Small intestine (tissue), 16 donors: ENCODE measurements around the gene TAP2. TPM values are rescaled to one million over a fixed set of nuclear protein-coding genes. Genes with fewer than 3 reads are reported as not detected.
A peak's percentile ranks its signal among the peaks of the same experiment; 100 is the strongest.
"Not testable (repeated sequence)": the region's sequence is repeated elsewhere in the genome, so short reads cannot be mapped to it uniquely, and the experiment has no call there.

ENCODE experiments used
- DNase-seq, 2 donors: peaks; one replicate each; pipeline versions ENCODE4 v3.0.0 to v3.0.0-alpha.2; 2013
- FAIRE-seq: peaks from 2 replicates; lab custom pipeline; 2012; peaks lifted over from hg19 to GRCh38; lab: Jason Lieb, UNC
- H3K27ac ChIP-seq, 3 donors: one replicate each; pipeline ENCODE4 v1.5.1; 2013; ENCODE audit warnings: low read length in 2 of 3, mild to moderate bottlenecking in 2 of 3, control low read depth in 1 of 3, inconsistent platforms in 1 of 3, low read depth in 1 of 3, moderate library complexity in 1 of 3
- H3K27me3 ChIP-seq, 3 donors: one replicate each; pipeline ENCODE4 v1.6.1; 2013; ENCODE audit warnings: low read length in 3 of 3, inconsistent platforms in 1 of 3; ENCODE audit not compliant: control insufficient read depth in 3 of 3, insufficient read depth in 3 of 3
- H3K36me3 ChIP-seq, 3 donors: one replicate each; pipeline ENCODE4 v1.6.1; 2013; ENCODE audit warnings: low read length in 3 of 3, inconsistent platforms in 1 of 3, low read depth in 1 of 3, mild to moderate bottlenecking in 1 of 3, moderate library complexity in 1 of 3; ENCODE audit not compliant: control insufficient read depth in 3 of 3, insufficient read depth in 2 of 3
- H3K4me1 ChIP-seq, 3 donors: one replicate each; pipeline ENCODE4 v1.6.1; 2013; ENCODE audit warnings: low read length in 2 of 3, inconsistent platforms in 1 of 3, low read depth in 1 of 3, mild to moderate bottlenecking in 1 of 3, moderate library complexity in 1 of 3; ENCODE audit not compliant: control insufficient read depth in 3 of 3, insufficient read depth in 2 of 3
- H3K4me3 ChIP-seq, 3 donors: one replicate each; pipeline ENCODE4 v1.5.1; 2013; ENCODE audit warnings: low read length in 3 of 3, control low read depth in 1 of 3, inconsistent platforms in 1 of 3, low read depth in 1 of 3, mild to moderate bottlenecking in 1 of 3, moderate library complexity in 1 of 3
- H3K9me3 ChIP-seq, 2 donors: one replicate each; pipeline ENCODE4 v1.6.1; 2013; ENCODE audit warnings: low read depth in 1 of 2, low read length in 1 of 2; ENCODE audit not compliant: control insufficient read depth in 2 of 2, insufficient read depth in 1 of 2
- WGBS, 3 donors: extraction: QIAGEN DNeasy Blood & Tissue Kit; methylation state at CpG; one replicate each; pipeline ENCODE4 v1.1.7; 2013; 5-methylcytosine and 5-hydroxymethylcytosine counted together
- long read RNA-seq, 10 donors: transcript quantifications; one replicate each; lab custom pipeline, GENCODE V29; 2026
- polyA plus RNA-seq, 4 donors: library from polyadenylated mRNA; stranded (reverse) in 3 of 4; unstranded in 1 of 4; fragments of 200-250 nt in 3 of 4; fragments of 120-200 nt in 1 of 4; gene quantifications; one replicate each; pipeline versions ENCODE4 v1.2.1 to v1.2.3, GENCODE V29; 2013
- donor health status: healthy with polysubstance abuse.
- donor health status: control.
- donor health status: control.
- donor health status: Bipolar disorder and iron deficiency.
- donor health status: healthy.

Gene TAP2
- 10 to 100 TPM; 12.9 to 51.5 (median 20.8) TPM for polyA plus RNA-seq
- long read RNA-seq, donor 1, full-length matches to known transcripts, result 8 of 8 reads
- long read RNA-seq, donor 1, partial matches to known transcripts, result 0 of 8 reads
- long read RNA-seq, donor 1, other reads (novel, unspliced or antisense), result 0 of 8 reads
- long read RNA-seq, donor 2, full-length matches to known transcripts, result 4 of 4 reads
- long read RNA-seq, donor 2, partial matches to known transcripts, result 0 of 4 reads
- long read RNA-seq, donor 2, other reads (novel, unspliced or antisense), result 0 of 4 reads
- long read RNA-seq, donor 3, full-length matches to known transcripts, result 2 of 2 reads
- long read RNA-seq, donor 3, partial matches to known transcripts, result 0 of 2 reads
- long read RNA-seq, donor 3, other reads (novel, unspliced or antisense), result 0 of 2 reads
- long read RNA-seq, donor 4, result 0 reads
- long read RNA-seq, donor 5, result 0 reads
- long read RNA-seq, donor 6, full-length matches to known transcripts, result 4 of 4 reads
- long read RNA-seq, donor 6, partial matches to known transcripts, result 0 of 4 reads
- long read RNA-seq, donor 6, other reads (novel, unspliced or antisense), result 0 of 4 reads
- long read RNA-seq, donor 7, full-length matches to known transcripts, result 2 of 2 reads
- long read RNA-seq, donor 7, partial matches to known transcripts, result 0 of 2 reads
- long read RNA-seq, donor 7, other reads (novel, unspliced or antisense), result 0 of 2 reads
- long read RNA-seq, donor 8, result 0 reads
- long read RNA-seq, donor 9, full-length matches to known transcripts, result 1 of 1 reads
- long read RNA-seq, donor 9, partial matches to known transcripts, result 0 of 1 reads
- long read RNA-seq, donor 9, other reads (novel, unspliced or antisense), result 0 of 1 reads
- long read RNA-seq, donor 10, full-length matches to known transcripts, result 4 of 4 reads
- long read RNA-seq, donor 10, partial matches to known transcripts, result 0 of 4 reads
- long read RNA-seq, donor 10, other reads (novel, unspliced or antisense), result 0 of 4 reads

- no peak for FAIRE-seq
- H3K36me3 ChIP-seq, result peaks cover 5 to 27% (median 23%) of the 10 kb centered on the region in 3 donors
Measured at GRCh38 chr6:32838114-32838958, at the start of gene TAP2. TSS of gene TAP2 (minus strand) at chr6:32838739. CDS start at chr6:32838233, 506 bp downstream.

DNA sequence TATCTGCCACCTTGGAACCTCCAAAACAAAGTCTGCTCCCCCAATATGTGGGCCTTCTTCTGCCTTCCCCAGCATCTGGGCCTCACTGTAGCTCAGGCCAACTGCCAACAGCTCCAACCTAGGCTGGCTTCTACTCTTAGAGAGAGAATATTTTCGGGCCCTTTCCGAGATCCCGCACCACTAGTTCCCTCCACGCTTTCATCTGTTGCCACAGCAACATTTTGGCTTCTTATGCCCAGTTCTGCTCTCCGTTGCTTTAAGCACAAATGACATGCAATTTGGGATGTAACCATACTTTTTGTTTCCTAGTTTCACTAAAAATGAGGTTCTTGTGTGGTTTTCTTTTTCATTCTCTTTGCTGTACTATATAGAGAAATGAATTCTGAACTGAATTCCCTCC lies 49.1 kb upstream of the TAP2 start:
- Histone ChIP-seq H3K27me3 (peaks cover 0 to 10% (median 0%) of the 10 kb centered on the region in 3 donors), H3K4me1 (no peaks in the 10 kb centered on the region), H3K4me3 (no peak overlapping the region), H3K9me3 (no peaks in the 10 kb centered on the region), H3K27ac (no peak overlapping the region), H3K36me3 (no peaks in the 10 kb centered on the region)
- 84 to 90% (median 86%) methylated on average over 5 of the region's 5 CpGs for WGBS, 3 donors
- DNase-seq (no peak), FAIRE-seq (no peak)

More at GRCh38 chr6:32838114-32838958, at the start of gene TAP2:
- no peaks in the 10 kb centered on the region for H3K27me3 ChIP-seq
- peaks cover 5 to 18% (median 10%) of the 10 kb centered on the region in 3 donors for H3K4me1 ChIP-seq
- no peaks in the 10 kb centered on the region for H3K9me3 ChIP-seq
- WGBS, 3 donors, result 0 to 1% (median 0%) methylated on average over 52 to 57 of the region's 57 CpGs
- DNase-seq, result peak; percentile 94 to 98
- peak within 1 kb of the TSS; percentile 73 to 92 (median 84) for H3K4me3 ChIP-seq
- peak within 1 kb of the TSS; percentile 61 to 96 (median 89) for H3K27ac ChIP-seq

GRCh38 chr6:32886681-32887383 lies 48.3 kb upstream of the TAP2 start:
- H3K27me3 ChIP-seq, result peaks cover 0 to 11% (median 0%) of the 10 kb centered on the region in 3 donors
- no peak overlapping the region for H3K4me3 ChIP-seq
- DNase-seq, result peak in 1 of 2 donors; percentile 55
- no peaks in the 10 kb centered on the region for H3K4me1 ChIP-seq
- no peaks in the 10 kb centered on the region for H3K36me3 ChIP-seq
- H3K27ac ChIP-seq, result no peak overlapping the region
- 32 to 44% (median 38%) methylated on average over 3 of the region's 3 CpGs for WGBS, 3 donors
- H3K9me3 ChIP-seq, result no peaks in the 10 kb centered on the region
- FAIRE-seq, result no peak

DNA sequence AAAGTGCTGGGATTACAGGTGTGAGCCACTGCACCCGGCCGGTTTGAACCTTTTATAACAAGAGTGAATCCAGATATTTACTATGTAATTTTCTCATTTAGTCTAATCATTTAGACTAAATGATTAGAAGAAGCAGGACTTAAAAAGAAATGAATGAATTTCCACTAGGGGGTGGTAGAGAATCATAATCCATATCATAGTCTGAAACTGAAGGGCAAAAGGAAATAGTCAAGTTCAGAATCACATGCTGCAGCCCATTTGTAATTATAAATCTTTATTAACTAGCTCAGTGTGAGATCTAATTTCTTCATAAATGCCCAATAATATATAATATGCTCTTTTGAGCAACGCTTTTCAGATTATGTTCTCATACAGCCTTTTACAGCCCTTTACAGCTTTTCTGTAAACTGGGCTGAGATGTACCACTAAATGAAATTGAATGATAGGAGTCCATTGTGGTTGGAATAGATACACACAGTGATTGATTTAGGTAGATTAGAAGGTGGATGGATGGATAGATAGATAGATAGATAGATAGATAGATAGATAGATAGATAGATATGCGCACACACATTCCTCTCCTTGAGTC lies 47.3 kb upstream of the TAP2 start:
- no peak overlapping the region for H3K4me3 ChIP-seq
- no peaks in the 10 kb centered on the region for H3K9me3 ChIP-seq
- no peaks in the 10 kb centered on the region for H3K4me1 ChIP-seq
- no peak overlapping the region for H3K27ac ChIP-seq
- peaks cover 0 to 19% (median 0%) of the 10 kb centered on the region in 3 donors for H3K27me3 ChIP-seq
- FAIRE-seq (peak; percentile 83), DNase-seq (peak; percentile 81 to 82)
- WGBS, 3 donors, result 31 to 45% (median 36%) methylated on average over 4 of the region's 4 CpGs
- H3K36me3 ChIP-seq, result no peaks in the 10 kb centered on the region

GRCh38 chr6:32883789-32884188 lies 45.2 kb upstream of the TAP2 start:
- no peak for DNase-seq
- FAIRE-seq, result no peak

DNA sequence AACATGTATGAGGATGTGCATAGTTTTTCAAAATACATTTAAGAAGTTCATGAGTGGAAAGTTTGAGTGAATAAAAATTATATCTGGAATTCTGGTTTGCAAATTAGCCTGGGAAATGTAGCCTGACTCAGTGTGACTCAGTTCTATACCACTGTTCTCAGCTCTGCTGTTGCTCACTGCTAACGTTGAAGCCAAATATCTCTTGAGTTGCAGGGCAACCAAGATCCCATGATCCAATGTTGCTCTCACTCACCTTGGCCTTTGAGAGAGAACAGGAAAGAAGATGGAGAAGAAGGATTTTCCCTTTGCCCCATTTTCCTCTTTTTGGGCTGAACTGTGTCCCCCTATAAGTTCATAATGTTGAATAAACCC lies 44.3 kb upstream of the TAP2 start:
- 0 to 35% (median 28%) methylated on average over 1 of the region's 1 CpG for WGBS, 3 donors
- Histone ChIP-seq H3K4me1 (no peaks in the 10 kb centered on the region), H3K9me3 (no peaks in the 10 kb centered on the region), H3K36me3 (no peaks in the 10 kb centered on the region), H3K4me3 (no peak overlapping the region), H3K27me3 (peaks cover 0 to 33% (median 0%) of the 10 kb centered on the region in 3 donors), H3K27ac (no peak overlapping the region)
- FAIRE-seq (no peak), DNase-seq (no peak)

More at GRCh38 chr6:32883789-32884188, 45.2 kb upstream of the TAP2 start:
- H3K27ac ChIP-seq, result no peak overlapping the region
- H3K9me3 ChIP-seq, result no peaks in the 10 kb centered on the region
- no peaks in the 10 kb centered on the region for H3K36me3 ChIP-seq
- H3K27me3 ChIP-seq, result peaks cover 0 to 33% (median 0%) of the 10 kb centered on the region in 3 donors
- WGBS, 3 donors, result 39 to 59% (median 51%) methylated on average over 5 of the region's 5 CpGs
- H3K4me3 ChIP-seq, result no peak overlapping the region
- no peaks in the 10 kb centered on the region for H3K4me1 ChIP-seq

- H3K9me3 ChIP-seq, H3K4me1 ChIP-seq, DNase-seq, H3K27ac ChIP-seq, H3K4me3 ChIP-seq, H3K36me3 ChIP-seq, FAIRE-seq: not testable (repeated sequence)
- peaks cover 0 to 31% (median 0%) of the 10 kb centered on the region in 3 donors for H3K27me3 ChIP-seq
- 55 to 77% (median 74%) methylated on average over 3 of the region's 3 CpGs for WGBS, 3 donors
Measured at GRCh38 chr6:32880962-32881361, 42.4 kb upstream of the TAP2 start.
